ENCODE measurements around the gene ETS2. TPM values are rescaled to one million over a fixed set of nuclear protein-coding genes. Genes with fewer than 3 reads are reported as not detected.

Gene ETS2
- total RNA-seq, 1 donor from 2014 or later, result 102 TPM

- no peak for DNase-seq (ENCODE audit: extremely low read depth, low read depth, low spot score)
Observed at GRCh38 chr21:38858026-38858811, 52.5 kb downstream of the ETS2 start.

- no peak for DNase-seq (ENCODE audit: extremely low read depth, low read depth, low spot score)
Observed at GRCh38 chr21:38858812-38859205, 53.1 kb downstream of the ETS2 start.

- DNase-seq (ENCODE audit: extremely low read depth, low read depth, low spot score), result no peak
Observed at GRCh38 chr21:38859852-38860251, 54.1 kb downstream of the ETS2 start.

DNA sequence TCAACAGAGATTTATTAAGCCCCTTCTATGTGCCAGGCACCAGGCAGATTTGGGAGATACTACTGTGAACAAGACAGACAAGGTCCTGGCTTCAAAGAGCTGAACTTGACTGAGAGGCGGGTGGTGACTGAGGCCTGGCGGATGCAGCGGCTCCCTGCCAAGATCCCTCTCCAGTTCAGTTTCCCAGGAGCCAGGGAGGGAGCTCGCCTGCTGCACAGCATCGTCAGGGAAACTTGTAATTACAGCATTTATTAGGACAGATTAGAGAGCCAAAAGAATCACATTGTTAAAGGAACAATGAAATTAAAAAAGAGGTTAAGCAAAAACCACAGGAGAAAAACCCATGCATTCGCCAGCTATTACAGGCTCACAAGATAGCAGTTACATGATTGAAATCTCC is 55.3 kb downstream of the ETS2 start:
- DNase-seq (ENCODE audit: extremely low read depth, low read depth, low spot score), result no peak

DNA sequence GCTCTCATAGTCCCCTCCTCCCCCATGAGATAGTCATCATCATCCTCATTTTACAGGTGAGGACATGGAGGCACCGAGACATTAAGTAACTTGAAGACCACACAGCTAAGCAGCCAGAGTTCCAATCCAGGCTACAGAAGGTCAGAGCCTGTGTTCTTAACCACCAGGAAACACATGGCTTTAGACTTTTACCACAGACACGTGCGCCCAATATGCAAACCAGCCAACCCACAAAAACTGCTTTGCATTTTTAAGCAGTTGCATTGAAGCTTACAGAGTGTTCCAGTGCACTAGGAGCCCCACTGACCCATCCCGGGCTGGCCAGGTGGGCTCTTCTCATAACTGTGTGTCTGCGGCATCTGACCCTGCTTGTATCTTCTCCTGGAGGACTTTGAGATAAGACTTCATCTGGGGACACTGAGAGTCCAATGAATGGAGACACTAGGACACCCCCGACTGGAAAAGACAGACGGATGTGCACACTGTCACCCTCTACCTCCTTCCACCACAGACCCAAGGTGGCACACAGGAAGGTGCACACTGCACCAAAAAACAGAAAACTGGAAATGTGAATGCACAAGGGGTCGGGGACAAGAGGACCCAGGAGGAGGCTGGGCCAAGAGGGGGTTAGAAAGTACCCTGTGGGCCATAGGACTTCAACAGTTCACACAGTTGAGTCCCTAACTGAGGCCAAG is 56.4 kb downstream of the ETS2 start:
- no peak for DNase-seq (ENCODE audit: extremely low read depth, low read depth, low spot score)

GRCh38 chr21:38863291-38863690 is 57.6 kb downstream of the ETS2 start:
- no peak for DNase-seq (ENCODE audit: extremely low read depth, low read depth, low spot score)

- no peak for DNase-seq (ENCODE audit: extremely low read depth, low read depth, low spot score)
Observed at GRCh38 chr21:38863843-38864363, 58.2 kb downstream of the ETS2 start.

DNA sequence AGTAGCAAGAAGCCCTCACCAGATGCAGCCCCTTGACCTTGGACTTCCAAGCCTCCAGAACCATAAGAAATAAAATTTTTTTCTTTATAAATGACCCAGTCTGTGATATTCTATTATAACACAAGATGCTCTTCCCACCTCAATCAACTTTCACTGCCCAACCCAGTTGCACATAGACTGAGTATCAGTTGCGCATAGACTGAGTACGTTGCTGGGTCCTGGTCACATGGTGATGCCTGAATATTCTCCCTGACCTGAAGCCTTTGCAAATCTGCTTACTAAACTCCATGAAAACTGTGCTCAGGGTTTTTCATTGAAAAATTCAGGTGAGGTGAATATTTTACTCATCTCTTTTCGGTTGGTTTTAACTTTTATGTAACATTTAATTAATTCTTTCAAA is 59.2 kb downstream of the ETS2 start:
- no peak for DNase-seq (ENCODE audit: extremely low read depth, low read depth, low spot score)

DNA sequence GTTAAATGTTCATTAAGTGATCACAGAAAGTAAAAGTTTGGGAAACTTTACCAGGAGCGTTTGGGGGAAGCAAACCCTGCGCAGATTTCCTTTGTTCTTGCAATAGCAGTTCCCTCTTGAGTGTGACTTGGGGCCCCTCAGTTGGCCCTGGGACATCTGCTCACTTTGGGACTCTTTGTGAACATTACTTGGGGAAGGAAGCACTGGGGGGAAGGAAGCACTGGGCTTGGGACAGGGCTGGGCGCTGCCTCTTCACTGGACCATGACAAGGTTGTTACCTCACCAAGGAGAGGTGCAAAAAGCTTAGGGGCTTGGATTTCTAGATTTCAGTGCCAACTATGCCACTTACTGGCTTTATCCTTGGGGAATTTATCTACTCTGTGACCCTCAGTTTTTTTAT is 63.5 kb downstream of the ETS2 start:
- DNase-seq (ENCODE audit: extremely low read depth, low read depth, low spot score), result no peak

DNA sequence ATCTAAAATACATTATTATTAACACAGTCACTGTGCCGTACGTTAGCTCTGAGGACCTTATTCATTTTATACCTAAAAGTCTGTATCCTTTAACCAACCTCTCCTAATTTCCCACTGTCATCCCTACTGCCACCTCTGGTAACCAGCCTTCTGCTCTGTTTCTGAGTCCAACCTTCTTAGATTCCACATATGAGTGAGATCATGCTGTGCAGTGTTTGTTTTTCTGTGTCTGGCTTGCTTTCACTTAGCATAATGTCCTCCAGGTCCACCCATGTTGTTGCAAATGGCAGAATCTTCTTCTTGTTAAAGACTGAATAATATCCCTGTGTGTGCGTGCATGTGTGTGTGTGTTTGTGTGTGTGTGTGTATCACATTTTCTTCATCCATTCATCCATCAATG is 64.2 kb downstream of the ETS2 start:
- DNase-seq (ENCODE audit: extremely low read depth, low read depth, low spot score), result no peak
